T-helper 17 cell (primary cell): ENCODE results near the gene VSTM4. TPM values are rescaled to one million over a fixed set of nuclear protein-coding genes. Genes with fewer than 3 reads are reported as not detected.

Source experiments
- ATAC-seq: fragments of 150-1000 bp; cut with Tn5 transposase; 2 replicates; pipeline ENCODE4 v1.10.0; 2021; ENCODE audit warnings: mild to moderate bottlenecking, moderate library complexity
- DNase-seq, 3 donors: peaks; one replicate each; pipeline versions ENCODE4 v3.0.0 to v3.0.0-alpha.2; 2020 to 2021
- H3K9me3 ChIP-seq: one replicate; pipeline ENCODE4 v1.7.0; 2013; ENCODE audit warnings: low read length, mild to moderate bottlenecking; ENCODE audit not compliant: control insufficient read depth, poor library complexity, severe bottlenecking
- H3K27ac Mint-ChIP-seq: one replicate; pipeline ENCODE4 v1.8.0; 2022; ENCODE audit warnings: mild to moderate bottlenecking, moderate library complexity, mixed read lengths
- H3K27me3 Mint-ChIP-seq: one replicate; pipeline ENCODE4 v1.8.0; 2022; ENCODE audit warnings: mixed read lengths
- H3K36me3 Mint-ChIP-seq: one replicate; pipeline ENCODE4 v1.8.0; 2022; ENCODE audit warnings: low read depth, mixed read lengths
- H3K4me1 Mint-ChIP-seq: one replicate; pipeline ENCODE4 v1.8.0; 2022; ENCODE audit warnings: mild to moderate bottlenecking, mixed read lengths
- H3K4me3 Mint-ChIP-seq: one replicate; pipeline ENCODE4 v1.8.0; 2022; ENCODE audit warnings: mild to moderate bottlenecking, moderate library complexity, mixed read lengths
- total RNA-seq, 4 donors: library from RNA in 2 of 4; stranded (reverse) in 2 of 4; gene quantifications; one replicate each; pipeline ENCODE4 v1.2.3 and lab custom pipeline; 2022 to 2026

Gene VSTM4
- total RNA-seq, 2 donors from 2014 or later = not detected

DNA sequence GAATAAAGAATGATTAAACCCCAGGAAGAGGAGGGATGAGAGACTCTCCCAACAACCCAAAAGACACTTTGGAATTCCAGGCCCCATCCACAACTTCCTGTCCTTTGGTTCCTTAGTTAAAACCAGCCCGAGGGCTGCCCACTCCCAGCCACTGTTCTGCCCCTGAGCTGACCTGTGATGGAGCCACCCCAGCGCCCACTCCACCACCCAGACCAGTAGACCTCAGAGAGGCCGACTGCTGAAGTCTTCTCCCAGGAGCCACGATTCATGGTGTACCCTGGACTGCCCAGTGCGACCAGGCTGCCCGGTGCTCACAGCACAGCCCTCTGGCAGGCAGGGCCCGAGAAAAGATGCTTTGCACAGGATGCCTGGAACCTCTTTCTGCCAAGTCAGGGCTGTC lies 6.7 kb downstream of the VSTM4 start:
- Mint-ChIP-seq H3K4me1 (no peaks in the 10 kb centered on the region), H3K27ac (no peak overlapping the region)
- no peak for ATAC-seq

GRCh38 chr10:49107887-49108267 lies 7.4 kb downstream of the VSTM4 start:
- DNase-seq = no peak
- Mint-ChIP-seq H3K27ac (no peak overlapping the region), H3K4me3 (no peak overlapping the region), H3K27me3 (peaks cover 29% of the 10 kb centered on the region), H3K36me3 (no peaks in the 10 kb centered on the region), H3K4me1 (no peaks in the 10 kb centered on the region)
- H3K9me3 ChIP-seq = no peaks in the 10 kb centered on the region
- no peak for ATAC-seq

More for the DNA sequence above, 6.7 kb downstream of the VSTM4 start:
- peaks cover 34% of the 10 kb centered on the region for H3K27me3 Mint-ChIP-seq
- no peak overlapping the region for H3K4me3 Mint-ChIP-seq
- DNase-seq = no peak
- no peaks in the 10 kb centered on the region for H3K36me3 Mint-ChIP-seq
- no peaks in the 10 kb centered on the region for H3K9me3 ChIP-seq

GRCh38 chr10:49107111-49107886 lies 8.0 kb downstream of the VSTM4 start:
- ATAC-seq = no peak

DNA sequence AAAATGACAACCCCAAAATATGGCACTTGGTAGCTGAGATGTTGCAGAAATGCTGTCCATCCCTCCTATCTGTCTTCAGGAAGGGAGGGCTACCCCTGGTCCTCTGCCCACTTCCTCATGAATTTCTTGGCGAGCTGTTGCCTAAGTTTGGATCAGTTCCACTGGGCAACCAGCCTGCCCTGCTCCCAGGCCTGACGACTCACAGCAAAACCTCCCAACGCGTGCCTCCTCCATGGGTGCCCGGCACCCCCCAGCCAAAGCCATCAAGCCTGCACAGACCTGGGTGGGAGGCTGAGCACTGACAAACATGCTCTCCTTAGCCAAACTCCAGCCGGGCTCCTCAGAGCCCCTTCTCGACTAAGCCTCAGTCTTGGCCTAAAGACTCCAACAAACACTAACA lies 8.9 kb downstream of the VSTM4 start:
- no peak overlapping the region for H3K4me3 Mint-ChIP-seq
- H3K36me3 Mint-ChIP-seq = no peaks in the 10 kb centered on the region
- H3K9me3 ChIP-seq = no peaks in the 10 kb centered on the region
- no peak overlapping the region for H3K27ac Mint-ChIP-seq
- H3K4me1 Mint-ChIP-seq = no peaks in the 10 kb centered on the region
- DNase-seq (no peak), ATAC-seq (no peak)
- H3K27me3 Mint-ChIP-seq = peaks cover 26% of the 10 kb centered on the region

More at GRCh38 chr10:49107111-49107886, 8.0 kb downstream of the VSTM4 start:
- peaks cover 28% of the 10 kb centered on the region for H3K27me3 Mint-ChIP-seq
- no peaks in the 10 kb centered on the region for H3K9me3 ChIP-seq
- no peak for DNase-seq
- H3K27ac Mint-ChIP-seq = no peak overlapping the region
- no peaks in the 10 kb centered on the region for H3K4me1 Mint-ChIP-seq
- no peak overlapping the region for H3K4me3 Mint-ChIP-seq
- H3K36me3 Mint-ChIP-seq = no peaks in the 10 kb centered on the region

- Mint-ChIP-seq H3K4me3 (no peak overlapping the region), H3K27me3 (peaks cover 25% of the 10 kb centered on the region), H3K27ac (no peak overlapping the region), H3K4me1 (no peaks in the 10 kb centered on the region), H3K36me3 (no peaks in the 10 kb centered on the region)
- no peak for DNase-seq
- H3K9me3 ChIP-seq = no peaks in the 10 kb centered on the region
- no peak for ATAC-seq
Observed at GRCh38 chr10:49105076-49105475, 10.2 kb downstream of the VSTM4 start.

DNA sequence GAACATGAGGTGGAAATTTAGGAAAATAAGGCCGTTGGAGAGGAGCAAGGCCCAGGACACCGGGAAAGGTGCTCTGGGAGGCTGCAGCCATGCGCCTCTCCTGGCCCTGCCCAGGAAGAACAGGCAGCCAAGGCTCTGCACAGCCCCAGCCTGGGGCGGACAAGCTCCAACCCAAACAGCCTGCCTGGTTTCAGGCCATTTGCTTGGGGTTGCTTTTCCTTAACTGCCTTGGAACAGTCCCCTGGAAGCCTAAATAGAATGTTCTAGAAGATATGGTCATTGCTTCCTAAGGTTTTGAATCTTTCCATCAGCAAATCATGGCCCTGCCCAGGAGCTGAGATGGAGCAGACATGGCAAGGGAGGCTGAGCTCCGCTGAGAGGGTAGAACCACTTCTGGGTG lies 11.0 kb downstream of the VSTM4 start:
- peaks cover 25% of the 10 kb centered on the region for H3K27me3 Mint-ChIP-seq
- no peaks in the 10 kb centered on the region for H3K36me3 Mint-ChIP-seq
- no peak overlapping the region for H3K27ac Mint-ChIP-seq
- no peak for DNase-seq
- no peaks in the 10 kb centered on the region for H3K4me1 Mint-ChIP-seq
- H3K4me3 Mint-ChIP-seq = no peak overlapping the region
- no peak for ATAC-seq
- no peaks in the 10 kb centered on the region for H3K9me3 ChIP-seq

DNA sequence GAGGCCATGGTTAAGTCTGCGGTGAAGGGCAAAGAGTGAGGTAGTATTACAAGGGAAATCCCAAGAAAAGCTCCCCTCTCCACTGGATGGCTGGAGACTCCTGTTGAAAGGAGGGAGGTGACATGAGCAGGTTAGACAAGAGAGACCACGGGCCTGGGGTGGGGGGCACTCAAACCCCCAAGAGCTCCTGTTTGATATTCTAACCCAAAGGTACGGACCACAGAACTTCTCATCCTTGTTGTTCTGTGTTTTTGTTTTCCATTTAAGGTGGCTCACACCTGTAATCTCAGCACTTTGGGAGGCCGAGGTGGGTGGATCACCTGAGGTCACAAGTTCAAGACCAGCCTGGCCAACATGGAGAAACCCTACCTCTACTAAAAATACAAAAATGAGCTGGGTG lies 11.6 kb downstream of the VSTM4 start:
- Mint-ChIP-seq H3K4me1 (no peaks in the 10 kb centered on the region), H3K4me3 (no peak overlapping the region), H3K27me3 (peaks cover 22% of the 10 kb centered on the region), H3K27ac (no peak overlapping the region), H3K36me3 (no peaks in the 10 kb centered on the region)
- DNase-seq (no peak), ATAC-seq (no peak)
- no peaks in the 10 kb centered on the region for H3K9me3 ChIP-seq

DNA sequence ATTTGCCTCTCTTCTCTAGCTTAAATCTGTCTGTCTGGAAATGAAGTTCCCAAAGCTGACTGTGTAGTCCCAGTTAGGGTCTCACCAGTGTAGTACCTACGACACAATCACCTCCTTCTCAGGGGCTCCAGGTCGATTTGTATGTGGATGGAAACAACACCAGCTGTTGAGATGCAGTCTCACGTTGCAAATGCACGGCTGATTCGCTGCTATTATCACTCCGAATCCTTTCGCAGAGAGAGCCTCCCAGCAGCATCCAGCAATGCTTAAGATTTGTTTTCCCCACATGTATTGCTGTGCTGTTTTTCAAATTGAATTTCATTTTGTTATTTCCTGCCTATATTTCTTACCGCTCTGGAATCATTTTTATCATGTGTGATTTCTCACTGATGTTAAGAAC lies 16.3 kb downstream of the VSTM4 start:
- no peaks in the 10 kb centered on the region for H3K9me3 ChIP-seq
- no peak overlapping the region for H3K27ac Mint-ChIP-seq
- peaks cover 21% of the 10 kb centered on the region for H3K27me3 Mint-ChIP-seq
- no peak overlapping the region for H3K4me3 Mint-ChIP-seq
- H3K36me3 Mint-ChIP-seq = no peaks in the 10 kb centered on the region
- DNase-seq (no peak), ATAC-seq (no peak)
- no peaks in the 10 kb centered on the region for H3K4me1 Mint-ChIP-seq

GRCh38 chr10:49096890-49097445 lies 18.4 kb downstream of the VSTM4 start:
- H3K4me3 Mint-ChIP-seq = no peak overlapping the region
- no peak overlapping the region for H3K27ac Mint-ChIP-seq
- H3K36me3 Mint-ChIP-seq = no peaks in the 10 kb centered on the region
- H3K27me3 Mint-ChIP-seq = peaks cover 28% of the 10 kb centered on the region
- ATAC-seq (no peak), DNase-seq (no peak)
- no peaks in the 10 kb centered on the region for H3K9me3 ChIP-seq
- H3K4me1 Mint-ChIP-seq = no peaks in the 10 kb centered on the region

DNA sequence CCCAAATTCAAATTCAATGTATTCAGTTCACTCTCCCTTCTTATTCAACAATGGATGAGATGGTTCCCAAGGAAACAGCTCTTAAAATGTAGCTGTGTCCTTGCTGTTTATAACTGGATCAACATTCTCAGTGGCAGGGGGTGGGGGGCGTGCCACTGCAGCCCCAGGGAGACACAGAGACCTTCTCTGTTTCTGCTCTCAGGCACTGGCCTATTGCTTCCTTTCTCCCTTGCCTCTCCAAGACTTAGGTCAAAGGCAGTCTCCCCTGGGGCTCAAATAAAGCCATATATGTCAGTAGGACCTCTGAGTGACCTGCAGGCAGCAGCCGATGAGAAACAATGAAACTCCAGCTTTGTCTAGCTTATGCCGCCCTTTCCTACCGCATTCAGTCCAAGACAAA lies 20.7 kb downstream of the VSTM4 start:
- no peak overlapping the region for H3K4me3 Mint-ChIP-seq
- DNase-seq (no peak), ATAC-seq (no peak)
- peaks cover 24% of the 10 kb centered on the region for H3K27me3 Mint-ChIP-seq
- H3K4me1 Mint-ChIP-seq = no peaks in the 10 kb centered on the region
- no peaks in the 10 kb centered on the region for H3K9me3 ChIP-seq
- H3K36me3 Mint-ChIP-seq = no peaks in the 10 kb centered on the region
- H3K27ac Mint-ChIP-seq = no peak overlapping the region

GRCh38 chr10:49093922-49094321 lies 21.4 kb downstream of the VSTM4 start:
- H3K4me3 Mint-ChIP-seq = no peak overlapping the region
- no peaks in the 10 kb centered on the region for H3K9me3 ChIP-seq
- ATAC-seq (no peak), DNase-seq (no peak)
- no peaks in the 10 kb centered on the region for H3K36me3 Mint-ChIP-seq
- H3K4me1 Mint-ChIP-seq = no peaks in the 10 kb centered on the region
- H3K27ac Mint-ChIP-seq = no peak overlapping the region
- peaks cover 24% of the 10 kb centered on the region for H3K27me3 Mint-ChIP-seq

DNA sequence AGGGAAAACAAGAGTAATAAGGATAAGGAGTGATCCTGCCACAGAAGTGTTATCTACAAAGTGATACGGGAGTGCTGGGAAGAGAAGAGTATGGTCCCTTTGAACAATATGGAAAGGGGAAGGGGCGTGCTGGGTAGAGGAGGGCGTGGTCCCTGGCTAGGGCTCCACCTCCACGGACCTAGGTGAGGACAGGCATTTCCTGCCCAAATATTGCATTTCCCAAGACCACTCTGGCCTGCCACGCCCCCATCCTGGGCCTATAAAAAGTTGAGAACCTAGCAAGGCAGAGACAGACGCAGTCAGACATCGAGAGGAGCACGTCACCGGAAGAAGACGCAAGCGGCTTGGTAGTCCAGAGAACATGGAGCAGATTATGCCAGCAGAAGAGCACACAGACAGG lies 22.8 kb downstream of the VSTM4 start:
- no peak for ATAC-seq
- no peak for DNase-seq
- H3K27me3 Mint-ChIP-seq = peaks cover 24% of the 10 kb centered on the region
- H3K36me3 Mint-ChIP-seq = no peaks in the 10 kb centered on the region
- H3K4me1 Mint-ChIP-seq = no peaks in the 10 kb centered on the region
- no peak overlapping the region for H3K4me3 Mint-ChIP-seq
- no peak overlapping the region for H3K27ac Mint-ChIP-seq
- H3K9me3 ChIP-seq = no peaks in the 10 kb centered on the region

GRCh38 chr10:49091450-49092210 lies 23.7 kb downstream of the VSTM4 start:
- Mint-ChIP-seq H3K27me3 (peaks cover 19% of the 10 kb centered on the region), H3K36me3 (no peaks in the 10 kb centered on the region), H3K27ac (no peak overlapping the region), H3K4me1 (no peaks in the 10 kb centered on the region), H3K4me3 (no peak overlapping the region)
- DNase-seq (no peak), ATAC-seq (no peak)
- peaks cover 3% of the 10 kb centered on the region for H3K9me3 ChIP-seq
